Upper lobe of right lung (tissue), 1 donor: Measurements from ENCODE around the gene RPS6KL1. TPM values are rescaled to one million over a fixed set of nuclear protein-coding genes. Genes with fewer than 3 reads are reported as not detected.
A peak's percentile ranks its signal among the peaks of the same experiment; 100 is the strongest.

Source experiments
- ATAC-seq: fragments of 200-7000 bp; cut with Tn5 transposase; one replicate; pipeline ENCODE4 v1.9.1; 2020; ENCODE audit warnings: mild to moderate bottlenecking, moderate library complexity
- DNase-seq: peaks from one replicate; pipeline ENCODE4 v3.0.0-alpha.2; 2020
- H3K27ac ChIP-seq: fragments of 200-600 bp; one replicate; pipeline ENCODE4 v1.8.0; 2022
- H3K27me3 ChIP-seq: fragments of 200-600 bp; one replicate; pipeline ENCODE4 v1.8.0; 2022; ENCODE audit warnings: mild to moderate bottlenecking
- H3K36me3 ChIP-seq: fragments of 200-600 bp; one replicate; pipeline ENCODE4 v1.8.0; 2022
- H3K4me1 ChIP-seq: fragments of 200-600 bp; one replicate; pipeline ENCODE4 v1.8.0; 2022
- H3K4me3 ChIP-seq: fragments of 200-600 bp; one replicate; pipeline ENCODE4 v1.8.0; 2022; ENCODE audit warnings: mild to moderate bottlenecking
- H3K9me3 ChIP-seq: fragments of 200-600 bp; one replicate; pipeline ENCODE4 v1.8.0; 2022
- intact Hi-C: fragments of 100-400 bp; cut with DNase I; formaldehyde crosslinking; loops from one replicate; pipeline ENCODE4 v1.11.0; 2022
- total RNA-seq: library from RNA; stranded (reverse); fragmentation: NEBNext Ultra II Directional; extraction: Animal tissue kit (Norgen Biotek cat#: 25700); gene quantifications from one replicate; pipeline ENCODE4 v1.2.1, GENCODE V29; 2021
- TF ChIP-seq, protein P1 (sequence below): fragments of 200-600 bp; IDR thresholded peaks from one replicate; pipeline ENCODE4 v1.8.0; 2022; ENCODE audit warnings: antibody characterized with exemption
- donor health status: DM: no; HTN: yes; CAD: no; lungs with severe emphysema.

Gene RPS6KL1
- total RNA-seq, 1 donor from 2014 or later = 5.1 TPM

DNA sequence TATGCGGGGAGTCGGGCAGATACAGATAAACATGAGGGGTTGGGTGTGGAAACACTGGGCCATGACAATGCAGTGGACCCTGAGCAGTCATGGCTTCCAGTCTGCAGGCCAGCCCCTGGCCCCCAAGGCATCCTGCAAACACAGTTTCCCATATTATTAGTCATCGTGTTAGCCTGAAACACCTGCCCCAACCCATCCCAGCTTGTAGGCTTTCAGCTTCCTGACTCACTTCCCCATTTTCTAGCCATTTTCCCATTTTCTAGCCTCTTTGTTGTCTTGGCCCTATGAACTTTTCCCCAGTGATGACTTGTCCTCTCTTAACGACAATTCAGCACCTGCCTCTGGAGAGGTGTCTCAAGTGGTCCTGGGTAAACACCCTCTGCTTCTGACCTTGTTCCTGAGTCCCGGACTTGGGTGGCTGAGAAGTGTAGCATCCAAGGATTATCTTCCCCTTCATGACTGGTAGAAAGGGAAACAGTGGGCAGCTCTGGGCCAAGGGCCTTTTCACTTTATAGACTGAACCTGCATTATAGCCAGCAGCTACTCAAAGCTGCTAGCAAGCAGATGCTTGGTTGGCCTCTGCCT is 36.6 kb upstream of the RPS6KL1 start:
- Histone ChIP-seq H3K9me3 (no peaks in the 10 kb centered on the region), H3K4me3 (no peak overlapping the region), H3K27ac (no peak overlapping the region), H3K36me3 (no peaks in the 10 kb centered on the region), H3K4me1 (peaks cover 7% of the 10 kb centered on the region), H3K27me3 (no peaks in the 10 kb centered on the region)
- DNase-seq (no peak), ATAC-seq (no peak)
- TF ChIP-seq, protein P1, sequence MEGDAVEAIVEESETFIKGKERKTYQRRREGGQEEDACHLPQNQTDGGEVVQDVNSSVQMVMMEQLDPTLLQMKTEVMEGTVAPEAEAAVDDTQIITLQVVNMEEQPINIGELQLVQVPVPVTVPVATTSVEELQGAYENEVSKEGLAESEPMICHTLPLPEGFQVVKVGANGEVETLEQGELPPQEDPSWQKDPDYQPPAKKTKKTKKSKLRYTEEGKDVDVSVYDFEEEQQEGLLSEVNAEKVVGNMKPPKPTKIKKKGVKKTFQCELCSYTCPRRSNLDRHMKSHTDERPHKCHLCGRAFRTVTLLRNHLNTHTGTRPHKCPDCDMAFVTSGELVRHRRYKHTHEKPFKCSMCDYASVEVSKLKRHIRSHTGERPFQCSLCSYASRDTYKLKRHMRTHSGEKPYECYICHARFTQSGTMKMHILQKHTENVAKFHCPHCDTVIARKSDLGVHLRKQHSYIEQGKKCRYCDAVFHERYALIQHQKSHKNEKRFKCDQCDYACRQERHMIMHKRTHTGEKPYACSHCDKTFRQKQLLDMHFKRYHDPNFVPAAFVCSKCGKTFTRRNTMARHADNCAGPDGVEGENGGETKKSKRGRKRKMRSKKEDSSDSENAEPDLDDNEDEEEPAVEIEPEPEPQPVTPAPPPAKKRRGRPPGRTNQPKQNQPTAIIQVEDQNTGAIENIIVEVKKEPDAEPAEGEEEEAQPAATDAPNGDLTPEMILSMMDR = no peak
- intact Hi-C loops = no loop called here

- TF ChIP-seq, protein P1 = no peak
- peaks cover 13% of the 10 kb centered on the region for H3K4me1 ChIP-seq
- no peak for DNase-seq
- no peak overlapping the region for H3K27ac ChIP-seq
- intact Hi-C loops = no loop called here
- no peaks in the 10 kb centered on the region for H3K36me3 ChIP-seq
- H3K4me3 ChIP-seq = no peak overlapping the region
- H3K27me3 ChIP-seq = no peaks in the 10 kb centered on the region
- no peaks in the 10 kb centered on the region for H3K9me3 ChIP-seq
- ATAC-seq = no peak
Measured at GRCh38 chr14:74956280-74957072, 33.4 kb upstream of the RPS6KL1 start.

DNA sequence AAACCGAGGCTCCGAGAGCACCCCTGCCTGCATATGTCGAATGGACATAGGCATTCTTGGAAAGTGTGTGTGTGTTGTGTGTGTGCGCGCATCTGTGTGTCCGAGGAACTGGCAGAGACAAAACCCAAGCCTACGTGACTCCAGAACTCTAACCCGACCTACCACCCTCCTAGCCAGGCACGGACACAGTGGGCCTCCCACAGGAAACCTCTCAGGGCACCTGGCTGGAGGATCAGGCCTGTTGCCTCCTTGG is 32.9 kb upstream of the RPS6KL1 start:
- intact Hi-C loops = no loop called here
- Histone ChIP-seq H3K4me1 (peaks cover 13% of the 10 kb centered on the region), H3K27me3 (no peaks in the 10 kb centered on the region), H3K9me3 (no peaks in the 10 kb centered on the region), H3K4me3 (no peak overlapping the region), H3K36me3 (no peaks in the 10 kb centered on the region), H3K27ac (no peak overlapping the region)
- ATAC-seq (no peak), DNase-seq (no peak)
- TF ChIP-seq, protein P1 = no peak

DNA sequence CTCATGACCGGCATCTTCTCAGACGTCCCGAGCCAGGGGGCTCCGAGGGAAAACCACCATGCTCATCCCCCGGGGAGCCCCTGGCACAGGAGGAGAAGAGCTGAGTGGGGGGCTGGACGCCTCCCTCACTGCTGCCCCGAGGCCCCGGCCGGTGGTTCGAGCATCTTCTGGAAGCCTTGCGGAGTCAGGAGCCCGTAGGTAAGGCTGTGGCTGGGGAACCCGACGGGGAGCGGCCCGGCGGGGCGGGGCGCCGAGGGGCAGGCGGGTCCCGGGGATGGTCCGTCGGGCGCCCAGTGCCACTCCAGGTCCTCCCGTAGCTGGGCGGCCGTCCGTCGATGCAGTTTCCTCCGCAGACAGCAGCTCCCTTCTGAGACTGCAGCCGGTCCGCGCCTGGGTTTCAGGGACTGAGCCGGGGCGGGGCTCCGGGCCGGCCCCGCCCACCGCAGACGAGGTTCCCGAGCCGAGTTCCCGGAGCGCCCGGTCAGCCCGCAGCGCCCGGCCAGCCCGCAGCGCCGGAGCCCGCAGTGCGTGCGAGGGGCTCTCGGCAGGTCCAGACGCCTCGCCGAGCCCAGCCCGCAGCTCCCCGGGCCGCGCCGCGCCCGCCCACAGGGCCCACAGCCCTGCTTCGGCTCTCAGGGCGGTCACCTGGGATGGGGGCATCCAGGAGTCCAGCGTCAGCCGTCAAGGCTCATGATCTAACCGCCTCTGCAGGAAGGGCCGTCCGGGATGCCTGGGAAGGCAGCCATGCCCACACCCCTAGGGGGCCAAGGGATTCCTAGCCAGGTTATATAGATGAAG is 32.4 kb upstream of the RPS6KL1 start, which contains the start of gene PGF:
TSS of gene PGF (minus strand) at position 369 of the 798 bp plus-strand sequence. CDS start at position 14, 355 bp downstream.
- no peak within 1 kb of the TSS for H3K27ac ChIP-seq
- DNase-seq (peak; percentile 84), ATAC-seq (peak; percentile 89)
- H3K27me3 ChIP-seq = no peaks in the 10 kb centered on the region
- H3K9me3 ChIP-seq = no peaks in the 10 kb centered on the region
- H3K36me3 ChIP-seq = no peaks in the 10 kb centered on the region
- intact Hi-C loops = no loop called here
- TF ChIP-seq, protein P1 = no peak
- H3K4me3 ChIP-seq = peak within 1 kb of the TSS; percentile 52
- peaks cover 13% of the 10 kb centered on the region for H3K4me1 ChIP-seq

GRCh38 chr14:74954947-74955228 is 31.8 kb upstream of the RPS6KL1 start:
- ATAC-seq (no peak), DNase-seq (no peak)
- Histone ChIP-seq H3K27ac (no peak overlapping the region), H3K36me3 (no peaks in the 10 kb centered on the region), H3K4me1 (peaks cover 13% of the 10 kb centered on the region), H3K4me3 (peak overlapping the region; percentile 52), H3K9me3 (no peaks in the 10 kb centered on the region), H3K27me3 (no peaks in the 10 kb centered on the region)
- TF ChIP-seq, protein P1 = no peak
- intact Hi-C loops = no loop called here
